GM18517 (cell line): ENCODE results near the gene CLCNKB.
"Not testable (repeated sequence)": the region's sequence is repeated elsewhere in the genome, so short reads cannot be mapped to it uniquely, and the experiment has no call there.

Experiments
- ATAC-seq: cut with Tn5 transposase; IDR thresholded peaks from one replicate; pipeline ENCODE4 v1.9.1; 2021; ENCODE audit warnings: mild to moderate bottlenecking, moderate library complexity; ENCODE audit not compliant: unreplicated experiment

CLCNKB gene

GRCh38 chr1:16014509-16015482 is 28.8 kb upstream of the CLCNKB start:
- ATAC-seq: no peak

GRCh38 chr1:16015491-16015890 is 28.1 kb upstream of the CLCNKB start:
- no peak for ATAC-seq

- ATAC-seq: no peak
Observed at GRCh38 chr1:16015960-16016901, 27.4 kb upstream of the CLCNKB start.

- no peak for ATAC-seq
Observed at GRCh38 chr1:16017076-16017460, 26.5 kb upstream of the CLCNKB start.

GRCh38 chr1:16017461-16018303 is 25.9 kb upstream of the CLCNKB start, which contains the start of gene HSPB7:
TSS of gene HSPB7 (minus strand) at chr1:16018043. CDS start at chr1:16017963, 80 bp downstream.
- no peak for ATAC-seq

- no peak for ATAC-seq
Observed at GRCh38 chr1:16018308-16018707, 25.3 kb upstream of the CLCNKB start.

GRCh38 chr1:16018749-16019643 is 24.6 kb upstream of the CLCNKB start:
- no peak for ATAC-seq

- ATAC-seq: no peak
Observed at GRCh38 chr1:16019644-16020277, 23.8 kb upstream of the CLCNKB start.

- ATAC-seq: no peak
Observed at GRCh38 chr1:16020325-16020724, 23.3 kb upstream of the CLCNKB start.

GRCh38 chr1:16020878-16021277 is 22.7 kb upstream of the CLCNKB start:
- not testable (repeated sequence) for ATAC-seq

GRCh38 chr1:16021681-16022080 is 21.9 kb upstream of the CLCNKB start, which contains the start of gene CLCNKA:
TSS of gene CLCNKA (plus strand) at chr1:16022036. CDS start at chr1:16022620, 584 bp downstream.
- no peak for ATAC-seq

- ATAC-seq: no peak
Observed at GRCh38 chr1:16022393-16022792, 21.2 kb upstream of the CLCNKB start.

- ATAC-seq: no peak
Observed at GRCh38 chr1:16023050-16023653, 20.4 kb upstream of the CLCNKB start.

- ATAC-seq: not testable (repeated sequence)
Observed at GRCh38 chr1:16026302-16026701, 17.3 kb upstream of the CLCNKB start.

GRCh38 chr1:16026723-16027484 is 16.7 kb upstream of the CLCNKB start:
- no peak for ATAC-seq

- no peak for ATAC-seq
Observed at GRCh38 chr1:16028237-16029002, 15.2 kb upstream of the CLCNKB start.

GRCh38 chr1:16029003-16029268 is 14.6 kb upstream of the CLCNKB start:
- ATAC-seq: not testable (repeated sequence)
